Endothelial cell of umbilical vein (primary cell): Measurements from ENCODE around the gene XPOT.

Experiments
- EZH2 ChIP-seq: IDR thresholded peaks from 2 replicates; pipeline ENCODE4 v1.6.1; 2012; ENCODE audit warnings: borderline replicate concordance, low read depth, mild to moderate bottlenecking, moderate library complexity, low read length, inconsistent platforms; ENCODE audit not compliant: severe bottlenecking
- JUN ChIP-seq: IDR thresholded peaks from 2 replicates; pipeline ENCODE4 v1.6.1; 2011; ENCODE audit warnings: borderline replicate concordance, low read depth; ENCODE audit not compliant: insufficient read length, insufficient read depth
- MAX ChIP-seq: IDR thresholded peaks from 2 replicates; pipeline ENCODE4 v1.6.1; 2011; ENCODE audit not compliant: insufficient read depth, insufficient read length
- POLR2AphosphoS5 ChIP-seq: IDR thresholded peaks from 2 replicates; pipeline ENCODE4 v1.6.1; 2012; ENCODE audit warnings: low read depth, mild to moderate bottlenecking, control low read depth, low read length, moderate library complexity; ENCODE audit not compliant: insufficient read depth
- TF ChIP-seq, protein P1 (sequence below), 2 donors: IDR thresholded peaks; 1 replicate in 1 of 2; 2 replicates in 1 of 2; pipeline ENCODE4 v1.5.1; 2011; ENCODE audit warnings: low read length in 2 of 2, mild to moderate bottlenecking in 2 of 2, moderate library complexity in 2 of 2, control low read depth in 1 of 2, inconsistent platforms in 1 of 2, low read depth in 1 of 2; ENCODE audit not compliant: insufficient read depth in 1 of 2; ENCODE audit errors: extremely low read depth in 1 of 2

GRCh38 chr12:64383675-64384074 is 20.5 kb upstream of the XPOT start:
- TF ChIP-seq, protein P1, sequence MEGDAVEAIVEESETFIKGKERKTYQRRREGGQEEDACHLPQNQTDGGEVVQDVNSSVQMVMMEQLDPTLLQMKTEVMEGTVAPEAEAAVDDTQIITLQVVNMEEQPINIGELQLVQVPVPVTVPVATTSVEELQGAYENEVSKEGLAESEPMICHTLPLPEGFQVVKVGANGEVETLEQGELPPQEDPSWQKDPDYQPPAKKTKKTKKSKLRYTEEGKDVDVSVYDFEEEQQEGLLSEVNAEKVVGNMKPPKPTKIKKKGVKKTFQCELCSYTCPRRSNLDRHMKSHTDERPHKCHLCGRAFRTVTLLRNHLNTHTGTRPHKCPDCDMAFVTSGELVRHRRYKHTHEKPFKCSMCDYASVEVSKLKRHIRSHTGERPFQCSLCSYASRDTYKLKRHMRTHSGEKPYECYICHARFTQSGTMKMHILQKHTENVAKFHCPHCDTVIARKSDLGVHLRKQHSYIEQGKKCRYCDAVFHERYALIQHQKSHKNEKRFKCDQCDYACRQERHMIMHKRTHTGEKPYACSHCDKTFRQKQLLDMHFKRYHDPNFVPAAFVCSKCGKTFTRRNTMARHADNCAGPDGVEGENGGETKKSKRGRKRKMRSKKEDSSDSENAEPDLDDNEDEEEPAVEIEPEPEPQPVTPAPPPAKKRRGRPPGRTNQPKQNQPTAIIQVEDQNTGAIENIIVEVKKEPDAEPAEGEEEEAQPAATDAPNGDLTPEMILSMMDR (IDR thresholded peaks at IDR 0.05; ENCODE audit: extremely low read depth in 1 of 2, insufficient read depth in 1 of 2, low read depth in 1 of 2, low read length in 2 of 2), result no peak
- TF ChIP-seq POLR2AphosphoS5, result no peak
- TF ChIP-seq MAX, result no peak
- TF ChIP-seq EZH2, result no peak
- TF ChIP-seq JUN, result no peak
